HCT116 (cell line): Measurements from ENCODE around the gene LRRC4. TPM values are rescaled to one million over a fixed set of nuclear protein-coding genes. Genes with fewer than 3 reads are reported as not detected.

ENCODE experiments used
- ATAC-seq: fragments of 200-7000 bp; cut with Tn5 transposase; 2 replicates; pipeline ENCODE4 v1.9.1; 2020; ENCODE audit warnings: mild to moderate bottlenecking, moderate library complexity
- BruUV-seq: library from RNA; stranded (reverse); fragments of 400-500 nt; replicated peaks from 2 replicates; lab custom pipeline; 2021; lab: Mats Ljungman, UMichigan
- CTCF ChIA-PET: fragments of 300-600 bp; sonication (Branson Sonifier 250); formaldehyde crosslinking; loops from one replicate; lab custom pipeline; 2021; ENCODE audit warnings: antibody characterized with exemption; lab: Charles Lee
- POLR2A ChIA-PET: fragments of 300-600, 350-600 bp; sonication (Branson Sonifier 250); formaldehyde crosslinking; loops from one replicate; lab custom pipeline; 2021; ENCODE audit warnings: antibody characterized with exemption; lab: Charles Lee
- RAD21 ChIA-PET, 2 experiments: fragments of 300-600 bp; sonication (Branson Sonifier 250); formaldehyde crosslinking; loops; one replicate each; lab custom pipeline; 2023; ENCODE audit warnings: low total read pairs in 2 of 2; ENCODE audit not compliant: uncharacterized antibody in 2 of 2, unreplicated experiment in 2 of 2, low non-redundant PET in 1 of 2; lab: Charles Lee
- DNase-seq: peaks from one replicate; pipeline ENCODE4 v3.0.0-alpha.2; 2010; ENCODE audit warnings: low read depth, low spot score
- H2AFZ ChIP-seq: fragments of 200-600 bp; shearing (Covaris generic), sonication (generic); 2 replicates; pipeline ENCODE4 v1.6.1; 2017; ENCODE audit warnings: low read depth, mixed run types, mixed read lengths, antibody characterized with exemption, low read length; ENCODE audit not compliant: poor library complexity, severe bottlenecking
- H3K27ac ChIP-seq: 2 replicates; pipeline ENCODE4 v1.5.1; 2012; ENCODE audit warnings: low read depth, low read length
- H3K27me3 ChIP-seq: fragments of 200-600 bp; sonication (generic); 2 replicates; pipeline ENCODE4 v1.6.1; 2016; ENCODE audit warnings: mixed run types, low read length, mixed read lengths; ENCODE audit not compliant: insufficient read depth
- H3K36me3 ChIP-seq, 2 experiments: fragments of 200-500 bp in 1 of 2; fragments of 200-600 bp in 1 of 2; sonication (Bioruptor generic) in 1 of 2; sonication (generic) in 1 of 2; 2 replicates each; pipeline versions ENCODE4 v1.5.1 to v1.6.1; 2014 to 2016; ENCODE audit warnings: low read length in 2 of 2, inconsistent platforms in 1 of 2, mixed read lengths in 1 of 2, mixed run types in 1 of 2; ENCODE audit not compliant: insufficient read depth in 2 of 2, control insufficient read depth in 1 of 2
- H3K4me1 ChIP-seq, 2 experiments: fragments of 200-600 bp in 1 of 2; sonication (generic) in 1 of 2; 2 replicates each; pipeline versions ENCODE4 v1.5.1 to v1.6.1; 2012 to 2017; ENCODE audit warnings: low read length in 2 of 2, inconsistent platforms in 1 of 2, mild to moderate bottlenecking in 1 of 2, mixed read lengths in 1 of 2, mixed run types in 1 of 2, moderate library complexity in 1 of 2; ENCODE audit not compliant: insufficient read depth in 2 of 2, control insufficient read depth in 1 of 2
- H3K4me2 ChIP-seq: fragments of 200-600 bp; sonication (generic); 2 replicates; pipeline ENCODE4 v1.6.1; 2017; ENCODE audit warnings: mixed run types, low read length, mixed read lengths
- H3K4me3 ChIP-seq, 2 experiments: fragments of 200-600 bp in 1 of 2; sonication (generic) in 1 of 2; replicated peaks in 1 of 2; 2 replicates each; pipeline ENCODE4 v1.5.1; 2011 to 2016; ENCODE audit warnings: low read length in 2 of 2, control low read depth in 1 of 2, low read depth in 1 of 2, mild to moderate bottlenecking in 1 of 2, mixed read lengths in 1 of 2, mixed run types in 1 of 2
- H3K79me2 ChIP-seq: fragments of 200-600 bp; sonication (generic); 2 replicates; pipeline ENCODE4 v1.6.1; 2017; ENCODE audit warnings: mild to moderate bottlenecking, mixed run types, low read length, moderate library complexity, mixed read lengths; ENCODE audit not compliant: insufficient read depth
- H3K9ac ChIP-seq: fragments of 200-600 bp; sonication (generic); 2 replicates; pipeline ENCODE4 v1.6.1; 2016; ENCODE audit warnings: low read length, mixed read lengths
- H3K9me2 ChIP-seq: fragments of 200-600 bp; sonication (generic), shearing (Covaris generic); 2 replicates; pipeline ENCODE4 v1.6.1; 2017; ENCODE audit warnings: mixed run types, mild to moderate bottlenecking, moderate library complexity; ENCODE audit not compliant: insufficient read depth
- H3K9me3 ChIP-seq, 2 experiments: fragments of 200-500 bp in 1 of 2; fragments of 200-600 bp in 1 of 2; sonication (Bioruptor generic) in 1 of 2; sonication (generic) in 1 of 2; 2 replicates each; pipeline ENCODE4 v1.6.1; 2014 to 2017; ENCODE audit warnings: low read length in 2 of 2, mixed read lengths in 2 of 2, inconsistent platforms in 1 of 2, low read depth in 1 of 2, mild to moderate bottlenecking in 1 of 2, mixed run types in 1 of 2, moderate library complexity in 1 of 2; ENCODE audit not compliant: control insufficient read depth in 1 of 2, insufficient read depth in 1 of 2
- H4K20me1 ChIP-seq: fragments of 200-600 bp; sonication (generic), shearing (Covaris generic); 2 replicates; pipeline ENCODE4 v1.6.1; 2017; ENCODE audit warnings: mixed run types, mild to moderate bottlenecking, moderate library complexity; ENCODE audit not compliant: insufficient read depth
- CEBPB ChIP-seq: IDR thresholded peaks from 2 replicates; pipeline ENCODE4 v1.6.1; 2012; ENCODE audit warnings: low read depth
- CTCF ChIP-seq, 3 experiments: fragments of 200-600 bp in 1 of 3; sonication (generic) in 1 of 3; IDR thresholded peaks in 2 of 3; conservative IDR thresholded peaks in 1 of 3; 2 replicates each; pipeline ENCODE4 v1.5.1; 2012 to 2017; ENCODE audit warnings: low read depth in 2 of 3, low read length in 2 of 3, antibody characterized with exemption in 1 of 3, borderline replicate concordance in 1 of 3, control low read depth in 1 of 3, mild to moderate bottlenecking in 1 of 3, mixed read lengths in 1 of 3, mixed run types in 1 of 3, moderate library complexity in 1 of 3; ENCODE audit not compliant: insufficient read depth in 1 of 3
- EGR1 ChIP-seq: IDR thresholded peaks from 2 replicates; pipeline ENCODE4 v1.6.1; 2012; ENCODE audit warnings: low read depth
- EZH2phosphoT487 ChIP-seq: fragments of 200-600 bp; IDR thresholded peaks from 2 replicates; pipeline ENCODE4 v1.6.1; 2018; ENCODE audit warnings: antibody characterized with exemption, borderline replicate concordance
- FOSL1 ChIP-seq: IDR thresholded peaks from 2 replicates; pipeline ENCODE4 v1.6.1; 2012; ENCODE audit warnings: low read depth
- SRF ChIP-seq: IDR thresholded peaks from 2 replicates; pipeline ENCODE4 v1.6.1; 2012; ENCODE audit warnings: low read depth
- TCF7L2 ChIP-seq: IDR thresholded peaks from 2 replicates; pipeline ENCODE4 v1.7.0; 2011; ENCODE audit warnings: borderline replicate concordance, inconsistent platforms; ENCODE audit not compliant: insufficient read depth, insufficient read length; ENCODE audit errors: extremely low read depth
- ZBTB33 ChIP-seq: IDR thresholded peaks from 2 replicates; pipeline ENCODE4 v1.6.1; 2011; ENCODE audit warnings: mild to moderate bottlenecking, low read length, moderate library complexity; ENCODE audit not compliant: insufficient replicate concordance; ENCODE audit errors: extremely low read depth
- ZFX ChIP-seq: fragments of 450-650 bp; IDR thresholded peaks from 2 replicates; pipeline ENCODE4 v1.6.1; 2017
- intact Hi-C: fragments of 100-400 bp; cut with micrococcal nuclease; formaldehyde crosslinking; loops from 2 replicates; pipeline ENCODE4 v1.10.0; 2022
- total RNA-seq: library from RNA; stranded (reverse); gene quantifications from one replicate; pipeline ENCODE4 v1.2.1, GENCODE V29; 2021; ENCODE audit not compliant: unreplicated experiment

LRRC4 gene
- total RNA-seq, 1 experiment from 2014 or later = not detected

GRCh38 chr7:128080169-128080568 lies 48.9 kb upstream of the LRRC4 start:
- no TSS peak for BruUV-seq

More at GRCh38 chr7:128080169-128080568, 48.9 kb upstream of the LRRC4 start:
- intact Hi-C loops = no loop called here
- Histone ChIP-seq H3K9me3 (no peaks in the 10 kb centered on the region), H3K79me2 (no peaks in the 10 kb centered on the region), H3K27ac (no peak overlapping the region), H3K4me2 (no peak overlapping the region), H4K20me1 (no peaks in the 10 kb centered on the region), H3K9me2 (no peaks in the 10 kb centered on the region), H3K4me1 (no peaks in the 10 kb centered on the region), H3K9ac (no peak overlapping the region), H3K4me3 (no peak overlapping the region), H3K36me3 (peaks cover 0 to 5% of the 10 kb centered on the region in 2 experiments; a peak in 1 of 4 replicates), H2AFZ (no peak overlapping the region), H3K27me3 (no peaks in the 10 kb centered on the region)
- ChIA-PET RAD21 (no interaction called here), POLR2A (no interaction called here), CTCF (no interaction called here)
- DNase-seq (no peak), ATAC-seq (no peak)
- TF ChIP-seq SRF = no peak
- no peak for TF ChIP-seq FOSL1
- no peak for TF ChIP-seq CTCF (IDR thresholded peaks at IDR 0.05 in 2 of 3, conservative IDR thresholded peaks at IDR 0.05 in 1 of 3; ENCODE audit: borderline replicate concordance in 1 of 3, insufficient read depth in 1 of 3, low read depth in 2 of 3, low read length in 2 of 3)
- TF ChIP-seq CEBPB = no peak
- no peak for TF ChIP-seq ZFX
- TF ChIP-seq ZBTB33 = no peak
- no peak for TF ChIP-seq EGR1
- no peak for TF ChIP-seq EZH2phosphoT487
- TF ChIP-seq TCF7L2 = no peak
